Peyer's patch (tissue), 4 donors: Measurements from ENCODE around the gene KYNU. TPM values are rescaled to one million over a fixed set of nuclear protein-coding genes. Genes with fewer than 3 reads are reported as not detected.
"Not testable (repeated sequence)": the region's sequence is repeated elsewhere in the genome, so short reads cannot be mapped to it uniquely, and the experiment has no call there.

Experiments used
- DNase-seq, 3 donors: peaks; one replicate each; pipeline ENCODE4 v3.0.0-alpha.2; 2017 to 2019
- H3K27ac ChIP-seq, 4 donors: fragments of 200-600 bp; sonication (generic); one replicate each; pipeline ENCODE4 v1.5.1; 2016 to 2019
- H3K27me3 ChIP-seq, 2 donors: fragments of 200-600 bp; sonication (generic); one replicate each; pipeline ENCODE4 v1.5.1; 2019
- H3K36me3 ChIP-seq, 3 donors: fragments of 200-600 bp; sonication (generic); one replicate each; pipeline ENCODE4 v1.5.1; 2016 to 2019
- H3K4me1 ChIP-seq, 4 donors: fragments of 200-600 bp; sonication (generic); one replicate each; pipeline ENCODE4 v1.5.1; 2016 to 2019
- H3K4me3 ChIP-seq, 4 donors: fragments of 200-600 bp; sonication (generic); 1 replicate in 3 of 4; 2 replicates in 1 of 4; pipeline ENCODE4 v1.5.1; 2016 to 2019; ENCODE audit warnings: mild to moderate bottlenecking in 1 of 4
- H3K9me3 ChIP-seq, 4 donors: fragments of 200-600 bp; sonication (generic); one replicate each; pipeline ENCODE4 v1.5.1; 2016 to 2019; ENCODE audit warnings: mild to moderate bottlenecking in 1 of 4
- POLR2A ChIP-seq, 2 donors: fragments of 450-650 bp; IDR thresholded peaks; one replicate each; pipeline ENCODE4 v1.5.1; 2017; ENCODE audit warnings: antibody characterized with exemption in 2 of 2, mild to moderate bottlenecking in 2 of 2, moderate library complexity in 2 of 2
- small RNA-seq, 2 donors: library from RNA; depleted of rRNA; stranded (forward); fragments of <200 nt; gene quantifications; one replicate each; pipeline ENCODE3, GENCODE V24; 2016
- total RNA-seq, 4 donors: library from RNA; depleted of rRNA; stranded (reverse); fragments of >200 nt; gene quantifications; one replicate each; pipeline ENCODE4 v1.1.0, GENCODE V29; 2016
- TF ChIP-seq, protein P1 (sequence below), 6 experiments: fragments of 450-650 bp in 4 of 6; fragments of 200-600 bp in 2 of 6; sonication (generic) in 1 of 6; IDR thresholded peaks; one replicate each; pipeline ENCODE4 v1.5.1; 2017 to 2019; ENCODE audit warnings: antibody characterized with exemption in 6 of 6, mild to moderate bottlenecking in 3 of 6, moderate library complexity in 1 of 6

KYNU gene
- total RNA-seq, 4 donors from 2014 or later, result 0.53 to 25.6 (median 2.5) TPM

- Histone ChIP-seq H3K27me3 (no peaks in the 10 kb centered on the region), H3K4me1 (no peaks in the 10 kb centered on the region), H3K36me3 (no peaks in the 10 kb centered on the region), H3K4me3 (no peak overlapping the region), H3K9me3 (no peaks in the 10 kb centered on the region), H3K27ac (no peak overlapping the region)
- no peak for DNase-seq
- no peak for TF ChIP-seq POLR2A (IDR thresholded peaks at IDR 0.05)
- TF ChIP-seq, protein P1, sequence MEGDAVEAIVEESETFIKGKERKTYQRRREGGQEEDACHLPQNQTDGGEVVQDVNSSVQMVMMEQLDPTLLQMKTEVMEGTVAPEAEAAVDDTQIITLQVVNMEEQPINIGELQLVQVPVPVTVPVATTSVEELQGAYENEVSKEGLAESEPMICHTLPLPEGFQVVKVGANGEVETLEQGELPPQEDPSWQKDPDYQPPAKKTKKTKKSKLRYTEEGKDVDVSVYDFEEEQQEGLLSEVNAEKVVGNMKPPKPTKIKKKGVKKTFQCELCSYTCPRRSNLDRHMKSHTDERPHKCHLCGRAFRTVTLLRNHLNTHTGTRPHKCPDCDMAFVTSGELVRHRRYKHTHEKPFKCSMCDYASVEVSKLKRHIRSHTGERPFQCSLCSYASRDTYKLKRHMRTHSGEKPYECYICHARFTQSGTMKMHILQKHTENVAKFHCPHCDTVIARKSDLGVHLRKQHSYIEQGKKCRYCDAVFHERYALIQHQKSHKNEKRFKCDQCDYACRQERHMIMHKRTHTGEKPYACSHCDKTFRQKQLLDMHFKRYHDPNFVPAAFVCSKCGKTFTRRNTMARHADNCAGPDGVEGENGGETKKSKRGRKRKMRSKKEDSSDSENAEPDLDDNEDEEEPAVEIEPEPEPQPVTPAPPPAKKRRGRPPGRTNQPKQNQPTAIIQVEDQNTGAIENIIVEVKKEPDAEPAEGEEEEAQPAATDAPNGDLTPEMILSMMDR (IDR thresholded peaks at IDR 0.05), result no peak
Measured at GRCh38 chr2:143087033-143087432, 209.6 kb downstream of the KYNU start.

DNA sequence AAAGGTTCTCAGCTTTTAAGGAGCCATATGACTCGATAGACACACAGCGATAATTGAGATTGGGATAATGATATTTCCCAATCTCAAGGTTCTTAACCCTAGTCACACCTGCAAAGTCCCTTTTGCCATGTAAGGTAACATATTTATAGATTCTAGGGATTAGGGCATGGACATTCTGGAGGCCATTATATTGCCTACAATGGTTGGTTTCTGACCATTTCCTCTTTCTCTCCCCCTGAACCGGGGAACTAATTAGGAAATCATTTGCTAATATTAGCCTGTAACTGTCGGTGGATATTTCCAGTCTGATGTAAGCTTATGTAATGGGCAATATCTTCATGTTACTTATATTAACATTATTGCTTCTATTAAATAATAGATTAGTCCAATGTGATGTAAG lies 210.9 kb downstream of the KYNU start:
- DNase-seq, result no peak
- no peaks in the 10 kb centered on the region for H3K9me3 ChIP-seq
- no peak overlapping the region for H3K27ac ChIP-seq
- H3K4me1 ChIP-seq, result no peaks in the 10 kb centered on the region
- no peak overlapping the region for H3K4me3 ChIP-seq
- H3K27me3 ChIP-seq, result no peaks in the 10 kb centered on the region
- no peaks in the 10 kb centered on the region for H3K36me3 ChIP-seq
- TF ChIP-seq POLR2A (IDR thresholded peaks at IDR 0.05), result no peak
- TF ChIP-seq, protein P1 (IDR thresholded peaks at IDR 0.05), result no peak

- H3K36me3 ChIP-seq, H3K9me3 ChIP-seq, H3K27ac ChIP-seq, H3K4me1 ChIP-seq, H3K4me3 ChIP-seq, DNase-seq, H3K27me3 ChIP-seq: not testable (repeated sequence)
Measured at GRCh38 chr2:143089520-143089919, 212.1 kb downstream of the KYNU start.

Small RNAs within 50 kb of the gene (small RNA-seq; reads per million reads assigned to genes)
- gene MTND4LP12, result 0 reads per million in 2 donors
